ENCODE measurements around the gene AIRE. TPM values are rescaled to one million over a fixed set of nuclear protein-coding genes. Genes with fewer than 3 reads are reported as not detected.
A peak's percentile ranks its signal among the peaks of the same experiment; 100 is the strongest.

Gene AIRE
- total and polyA plus RNA-seq, 2 of the 13 experiments (the other 11 are each of a cell fraction or from before 2014, with no cell fraction given) = not detected

GRCh38 chr21:44303490-44303981, 17.9 kb downstream of the AIRE start (continued):
- TF ChIP-seq ZBTB10 (CRISPR knock-in tag; IDR thresholded peaks at IDR 0.05; ENCODE audit: borderline replicate concordance) (no peak), MYNN (CRISPR knock-in tag; IDR thresholded peaks at IDR 0.05; ENCODE audit: low read depth) (no peak), IRF9 (CRISPR knock-in tag; IDR thresholded peaks at IDR 0.05; ENCODE audit: borderline replicate concordance) (no peak; the same call in 1 of the 2 replicates), PAXIP1 (CRISPR knock-in tag; conservative IDR thresholded peaks at IDR 0.05) (peak; percentile 87), ZNF124 (CRISPR knock-in tag; IDR thresholded peaks at IDR 0.05) (no peak), ATF5 (CRISPR knock-in tag; IDR thresholded peaks at IDR 0.05; ENCODE audit: low read depth) (no peak), ZNF644 (CRISPR knock-in tag; IDR thresholded peaks at IDR 0.05; ENCODE audit: low read depth) (peak; percentile 47; the same call in 1 of the 2 replicates), PITX1 (CRISPR knock-in tag; IDR thresholded peaks at IDR 0.05) (peak; percentile 53), REST (IDR thresholded peaks at IDR 0.05; ENCODE audit: borderline replicate concordance in 1 of 2, low read depth in 1 of 2, low read length in 2 of 2) (no peak), CENPX (CRISPR knock-in tag; IDR thresholded peaks at IDR 0.05) (no peak), ZNF367 (CRISPR knock-in tag; IDR thresholded peaks at IDR 0.05; ENCODE audit: borderline replicate concordance) (no peak), ZSCAN30 (CRISPR knock-in tag; IDR thresholded peaks at IDR 0.05) (no peak), WIZ (CRISPR knock-in tag; IDR thresholded peaks at IDR 0.05) (no peak), ZNF205 (CRISPR knock-in tag; IDR thresholded peaks at IDR 0.05) (0 out of 2 replicates have a peak, but pooled peaks have one; percentile 36), SMC3 (IDR thresholded peaks at IDR 0.05; ENCODE audit: low read length) (no peak), RXRA (CRISPR knock-in tag; IDR thresholded peaks at IDR 0.05) (peak; percentile 25; the same call in 1 of the 2 replicates), SP1 (IDR thresholded peaks at IDR 0.05) (no peak), SP1 (CRISPR knock-in tag; IDR thresholded peaks at IDR 0.05) (no peak)

Measured in HepG2 (cell line).